Measurements from ENCODE around the gene NKX3-2.

Gene NKX3-2

DNA sequence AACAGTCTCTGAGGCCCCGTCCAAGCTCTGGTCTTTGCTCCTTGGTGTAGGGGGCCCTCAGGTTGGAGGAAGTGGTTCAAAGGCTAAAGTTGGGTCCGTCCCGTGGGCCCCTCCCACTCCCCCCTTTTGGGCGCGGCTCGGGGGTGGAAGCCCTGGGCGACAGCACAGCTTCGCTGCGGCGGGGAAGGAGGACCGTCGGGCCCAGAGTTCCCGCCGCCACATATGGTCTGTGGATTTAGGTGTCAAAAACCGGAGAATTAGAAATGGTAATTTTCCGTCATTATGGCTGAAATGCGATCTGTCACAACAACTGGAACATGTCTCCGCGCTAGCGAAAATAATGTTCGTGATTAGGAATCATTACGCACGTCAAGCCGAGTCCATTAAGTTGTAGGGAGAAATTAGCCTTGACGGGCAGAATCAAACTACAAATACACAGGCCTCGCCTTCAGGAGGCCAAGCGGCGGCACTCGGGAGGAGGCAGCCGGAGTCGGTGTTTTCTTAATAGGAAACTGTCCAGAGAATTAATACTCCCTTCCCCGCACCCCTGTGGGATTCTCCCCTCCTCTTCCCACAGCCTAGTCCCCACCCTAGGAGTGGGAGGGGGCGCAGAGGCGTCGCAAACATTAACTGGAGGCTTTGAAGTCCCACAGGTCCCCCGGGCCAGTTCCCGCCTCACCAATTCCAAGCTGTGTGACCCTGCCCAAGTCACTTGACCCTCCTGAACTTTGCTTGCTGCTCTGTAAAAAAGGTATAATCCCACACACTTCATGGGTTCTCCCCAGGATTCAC, 15.0 kb downstream of the NKX3-2 start:
- Histone ChIP-seq H2AFZ (ENCODE audit: low read depth, low read length) (no peak overlapping the region), H3K9me3 (ENCODE audit: control insufficient read depth, low read length) (peaks cover 6% of the 10 kb centered on the region), H3K4me1 (ENCODE audit: control insufficient read depth, insufficient read depth, low read depth, low read length) (peaks cover 19% of the 10 kb centered on the region), H2BK120ac (ENCODE audit: low read depth, low read length) (no peak overlapping the region), H3K4ac (ENCODE audit: low read depth in 1 of 2, low read length in 2 of 2) (no peak overlapping the region), H2AK5ac (ENCODE audit: low read length, severe bottlenecking) (no peak overlapping the region), H3K27ac (ENCODE audit: low read length, poor library complexity, severe bottlenecking) (no peak overlapping the region), H2BK15ac (ENCODE audit: low read depth, poor library complexity, severe bottlenecking) (no peak overlapping the region), H3K18ac (ENCODE audit: low read depth in 1 of 2, low read length in 2 of 2) (no peak overlapping the region), H2BK5ac (ENCODE audit: low read depth, low read length, poor library complexity, severe bottlenecking) (no peak overlapping the region), H3K4me3 (ENCODE audit: insufficient read depth in 1 of 2, low read depth in 1 of 2, low read length in 2 of 2) (no peak overlapping the region), H3K9ac (ENCODE audit: low read length) (no peak overlapping the region), H3K79me1 (replicated peaks; ENCODE audit: low read length, poor library complexity, severe bottlenecking) (no peaks in the 10 kb centered on the region), H3K4me2 (ENCODE audit: low read length, poor library complexity, severe bottlenecking) (no peak overlapping the region), H3K14ac (ENCODE audit: low read length in 2 of 2) (no peak overlapping the region), H4K8ac (ENCODE audit: low read length) (no peak overlapping the region), H2BK12ac (ENCODE audit: low read length in 2 of 2) (no peak overlapping the region), H3K36me3 (ENCODE audit: control insufficient read depth in 1 of 2, insufficient read depth in 2 of 2, low read depth in 1 of 2, low read length in 2 of 2) (no peaks in the 10 kb centered on the region), H4K91ac (ENCODE audit: low read length) (no peak overlapping the region), H3K27me3 (ENCODE audit: control insufficient read depth in 1 of 2, insufficient read depth in 1 of 2, low read length in 2 of 2) (peaks cover 98 to 100% of the 10 kb centered on the region in 2 experiments), H3K23ac (ENCODE audit: low read length in 2 of 2) (no peak overlapping the region)
- no peak for DNase-seq
- WGBS = 20% methylated on average over 37 of the region's 37 CpGs

DNA sequence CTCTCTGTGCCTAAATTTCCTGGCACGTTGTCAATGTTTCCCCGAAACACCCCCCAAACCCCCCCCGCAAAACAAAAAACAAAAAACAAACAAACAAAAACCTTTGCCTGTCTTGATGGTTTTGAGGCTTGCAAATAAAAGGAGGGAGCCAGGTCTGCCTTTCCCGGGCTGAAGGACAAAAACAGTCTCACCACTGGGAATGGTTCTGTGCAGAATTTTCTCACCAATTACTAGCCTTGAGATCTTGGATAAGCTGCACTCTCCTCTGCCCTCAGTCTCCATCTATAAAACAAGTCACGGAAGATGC, 15.5 kb downstream of the NKX3-2 start:
- Histone ChIP-seq H3K36me3 (ENCODE audit: control insufficient read depth in 1 of 2, insufficient read depth in 2 of 2, low read depth in 1 of 2, low read length in 2 of 2) (no peaks in the 10 kb centered on the region), H3K9ac (ENCODE audit: low read length) (no peak overlapping the region), H3K4ac (ENCODE audit: low read depth in 1 of 2, low read length in 2 of 2) (no peak overlapping the region), H3K23ac (ENCODE audit: low read length in 2 of 2) (no peak overlapping the region), H2AK5ac (ENCODE audit: low read length, severe bottlenecking) (no peak overlapping the region), H3K14ac (ENCODE audit: low read length in 2 of 2) (no peak overlapping the region), H3K4me1 (ENCODE audit: control insufficient read depth, insufficient read depth, low read depth, low read length) (peaks cover 19% of the 10 kb centered on the region), H4K8ac (ENCODE audit: low read length) (no peak overlapping the region), H4K91ac (ENCODE audit: low read length) (no peak overlapping the region), H3K27me3 (ENCODE audit: control insufficient read depth in 1 of 2, insufficient read depth in 1 of 2, low read length in 2 of 2) (peaks cover 98 to 100% of the 10 kb centered on the region in 2 experiments), H2BK5ac (ENCODE audit: low read depth, low read length, poor library complexity, severe bottlenecking) (no peak overlapping the region), H3K4me3 (ENCODE audit: insufficient read depth in 1 of 2, low read depth in 1 of 2, low read length in 2 of 2) (no peak overlapping the region), H3K79me1 (replicated peaks; ENCODE audit: low read length, poor library complexity, severe bottlenecking) (no peaks in the 10 kb centered on the region), H2BK12ac (ENCODE audit: low read length in 2 of 2) (no peak overlapping the region), H2AFZ (ENCODE audit: low read depth, low read length) (no peak overlapping the region), H2BK15ac (ENCODE audit: low read depth, poor library complexity, severe bottlenecking) (no peak overlapping the region), H3K4me2 (ENCODE audit: low read length, poor library complexity, severe bottlenecking) (no peak overlapping the region), H3K18ac (ENCODE audit: low read depth in 1 of 2, low read length in 2 of 2) (no peak overlapping the region), H3K9me3 (ENCODE audit: control insufficient read depth, low read length) (peaks cover 11% of the 10 kb centered on the region), H2BK120ac (ENCODE audit: low read depth, low read length) (no peak overlapping the region), H3K27ac (ENCODE audit: low read length, poor library complexity, severe bottlenecking) (no peak overlapping the region)
- 9% methylated on average over 5 of the region's 5 CpGs for WGBS
- no peak for DNase-seq

DNA sequence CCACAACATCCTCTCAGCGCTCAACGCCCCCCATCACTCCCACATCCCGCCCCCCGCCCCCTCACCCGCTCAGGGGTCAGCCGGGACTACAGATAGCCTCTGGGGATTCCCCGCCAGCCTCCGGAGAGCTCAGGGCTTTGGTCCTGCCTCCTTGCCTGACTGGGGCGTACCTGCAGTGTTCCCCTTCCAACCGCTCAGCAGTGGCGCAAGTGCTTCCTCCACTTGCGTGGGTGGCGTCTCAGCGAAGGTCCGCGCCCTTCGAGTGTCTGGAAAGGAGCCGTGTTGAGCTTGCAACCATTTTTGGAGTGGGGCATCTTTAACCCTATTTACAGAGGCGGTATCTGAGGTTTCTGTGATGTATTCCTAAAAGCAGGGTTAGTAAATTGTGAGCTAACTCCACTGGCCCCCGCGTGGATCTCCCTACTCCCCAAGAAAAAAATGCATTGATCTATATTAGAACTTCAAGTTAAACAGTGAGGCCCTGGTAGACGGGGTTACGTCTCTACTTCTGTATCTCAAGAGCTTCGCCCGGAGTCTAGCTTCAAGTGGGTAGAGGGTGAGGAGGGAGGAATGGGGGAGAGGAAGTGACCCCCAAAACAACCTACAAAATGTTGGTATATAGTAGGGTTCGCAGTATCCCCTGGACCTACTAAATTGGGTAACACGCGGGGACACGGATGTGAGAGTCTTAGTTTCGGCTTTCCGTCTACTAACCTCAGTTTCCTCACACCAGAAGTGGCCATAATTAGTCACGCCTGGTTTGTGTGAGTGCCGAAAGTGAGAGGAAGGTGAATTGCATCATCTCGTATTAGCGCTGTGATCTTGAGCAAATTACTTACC, 16.1 kb downstream of the NKX3-2 start:
- Histone ChIP-seq H2AK5ac (ENCODE audit: low read length, severe bottlenecking) (no peak overlapping the region), H3K4me2 (ENCODE audit: low read length, poor library complexity, severe bottlenecking) (no peak overlapping the region), H3K36me3 (ENCODE audit: control insufficient read depth in 1 of 2, insufficient read depth in 2 of 2, low read depth in 1 of 2, low read length in 2 of 2) (no peaks in the 10 kb centered on the region), H4K8ac (ENCODE audit: low read length) (no peak overlapping the region), H2BK15ac (ENCODE audit: low read depth, poor library complexity, severe bottlenecking) (no peak overlapping the region), H4K91ac (ENCODE audit: low read length) (no peak overlapping the region), H3K9me3 (ENCODE audit: control insufficient read depth, low read length) (peaks cover 12% of the 10 kb centered on the region), H3K18ac (ENCODE audit: low read depth in 1 of 2, low read length in 2 of 2) (no peak overlapping the region), H3K27me3 (ENCODE audit: control insufficient read depth in 1 of 2, insufficient read depth in 1 of 2, low read length in 2 of 2) (peaks cover 99 to 100% of the 10 kb centered on the region in 2 experiments), H2AFZ (ENCODE audit: low read depth, low read length) (no peak overlapping the region), H3K27ac (ENCODE audit: low read length, poor library complexity, severe bottlenecking) (no peak overlapping the region), H2BK12ac (ENCODE audit: low read length in 2 of 2) (no peak overlapping the region), H3K4ac (ENCODE audit: low read depth in 1 of 2, low read length in 2 of 2) (no peak overlapping the region), H3K79me1 (replicated peaks; ENCODE audit: low read length, poor library complexity, severe bottlenecking) (no peaks in the 10 kb centered on the region), H2BK5ac (ENCODE audit: low read depth, low read length, poor library complexity, severe bottlenecking) (no peak overlapping the region), H2BK120ac (ENCODE audit: low read depth, low read length) (no peak overlapping the region), H3K4me3 (ENCODE audit: insufficient read depth in 1 of 2, low read depth in 1 of 2, low read length in 2 of 2) (no peak overlapping the region), H3K9ac (ENCODE audit: low read length) (no peak overlapping the region), H3K14ac (ENCODE audit: low read length in 2 of 2) (no peak overlapping the region), H3K4me1 (ENCODE audit: control insufficient read depth, insufficient read depth, low read depth, low read length) (peaks cover 19% of the 10 kb centered on the region), H3K23ac (ENCODE audit: low read length in 2 of 2) (no peak overlapping the region)
- peak; percentile 20 for DNase-seq
- WGBS = 13% methylated on average over 24 of the region's 35 CpGs

DNA sequence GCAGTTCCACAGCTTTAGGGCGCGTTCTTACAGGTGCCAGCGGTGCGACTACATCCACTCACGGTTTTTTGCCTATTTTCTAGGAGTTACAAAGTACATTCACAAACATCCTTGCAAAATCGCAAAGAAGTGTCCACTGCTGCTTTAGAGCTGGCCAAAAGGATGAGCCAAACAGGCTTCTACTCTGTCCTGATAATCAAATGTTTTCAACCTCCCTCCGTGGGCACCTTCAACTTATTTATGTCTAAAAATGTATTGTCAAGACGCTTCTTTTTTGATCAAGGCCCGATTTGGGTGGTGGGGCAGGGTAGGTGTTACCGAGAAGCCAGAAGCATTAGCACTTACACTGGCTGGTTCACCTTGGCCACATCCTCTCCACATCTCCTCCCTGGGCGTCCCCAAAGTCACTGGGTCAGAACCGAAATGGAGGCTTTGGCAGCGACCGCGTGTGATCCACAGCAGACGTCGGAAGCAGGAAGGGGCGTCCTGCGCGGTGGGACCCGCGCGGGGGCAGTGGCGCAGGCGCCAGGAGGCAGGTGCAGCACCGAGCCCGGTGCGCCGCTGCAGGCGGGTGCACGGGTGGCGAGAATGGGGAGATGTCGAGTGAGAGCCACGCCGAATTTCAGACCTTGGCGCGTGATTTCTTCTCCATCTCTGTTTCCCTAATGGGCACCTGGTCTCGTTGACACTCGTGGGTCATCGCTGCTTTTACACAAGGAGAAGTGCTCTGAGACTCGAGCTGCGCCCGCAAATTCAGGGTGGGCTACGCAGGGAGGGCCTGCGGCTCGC, 16.9 kb downstream of the NKX3-2 start:
- Histone ChIP-seq H2AFZ (ENCODE audit: low read depth, low read length) (no peak overlapping the region), H4K8ac (ENCODE audit: low read length) (no peak overlapping the region), H3K14ac (ENCODE audit: low read length in 2 of 2) (peak overlapping the region in 1 of 2 experiments; percentile 41)

More for the DNA sequence above, 16.9 kb downstream of the NKX3-2 start:
- H3K4ac ChIP-seq (ENCODE audit: low read depth in 1 of 2, low read length in 2 of 2) = no peak overlapping the region
- H3K27me3 ChIP-seq (ENCODE audit: control insufficient read depth in 1 of 2, insufficient read depth in 1 of 2, low read length in 2 of 2) = peaks cover 99 to 100% of the 10 kb centered on the region in 2 experiments
- no peak overlapping the region for H3K4me2 ChIP-seq (ENCODE audit: low read length, poor library complexity, severe bottlenecking)
- H3K4me3 ChIP-seq (ENCODE audit: insufficient read depth in 1 of 2, low read depth in 1 of 2, low read length in 2 of 2) = no peak overlapping the region
- no peak overlapping the region for H2AK5ac ChIP-seq (ENCODE audit: low read length, severe bottlenecking)
- H3K79me1 ChIP-seq (replicated peaks; ENCODE audit: low read length, poor library complexity, severe bottlenecking) = no peaks in the 10 kb centered on the region
- no peak overlapping the region for H3K18ac ChIP-seq (ENCODE audit: low read depth in 1 of 2, low read length in 2 of 2)
- peaks cover 12% of the 10 kb centered on the region for H3K9me3 ChIP-seq (ENCODE audit: control insufficient read depth, low read length)
- WGBS = 17% methylated on average over 43 of the region's 46 CpGs
- no peak overlapping the region for H3K9ac ChIP-seq (ENCODE audit: low read length)
- H2BK12ac ChIP-seq (ENCODE audit: low read length in 2 of 2) = no peak overlapping the region
- H2BK15ac ChIP-seq (ENCODE audit: low read depth, poor library complexity, severe bottlenecking) = no peak overlapping the region
- no peak overlapping the region for H2BK120ac ChIP-seq (ENCODE audit: low read depth, low read length)
- H4K91ac ChIP-seq (ENCODE audit: low read length) = no peak overlapping the region
- no peak overlapping the region for H3K27ac ChIP-seq (ENCODE audit: low read length, poor library complexity, severe bottlenecking)
- no peak overlapping the region for H2BK5ac ChIP-seq (ENCODE audit: low read depth, low read length, poor library complexity, severe bottlenecking)
- DNase-seq = no peak
- no peak overlapping the region for H3K23ac ChIP-seq (ENCODE audit: low read length in 2 of 2)
- H3K4me1 ChIP-seq (ENCODE audit: control insufficient read depth, insufficient read depth, low read depth, low read length) = peaks cover 26% of the 10 kb centered on the region
- H3K36me3 ChIP-seq (ENCODE audit: control insufficient read depth in 1 of 2, insufficient read depth in 2 of 2, low read depth in 1 of 2, low read length in 2 of 2) = no peaks in the 10 kb centered on the region
